Hematopoietic multipotent progenitor cell (in vitro differentiated cells): ENCODE measurements around the gene C16orf96. TPM values are rescaled to one million over a fixed set of nuclear protein-coding genes. Genes with fewer than 3 reads are reported as not detected.

Experiments used
- DNase-seq, 3 donors: peaks; one replicate each; pipeline ENCODE4 v3.0.0-alpha.2; 2011 to 2015; ENCODE audit warnings: low read depth in 2 of 3, low spot score in 2 of 3
- total RNA-seq: library from RNA; depleted of rRNA; stranded (reverse); fragments of >200 nt; gene quantifications from one replicate; pipeline ENCODE4 v1.2.3, GENCODE V29; 2012

The C16orf96 gene
- total RNA-seq, 1 donor, result 0.27 TPM

DNA sequence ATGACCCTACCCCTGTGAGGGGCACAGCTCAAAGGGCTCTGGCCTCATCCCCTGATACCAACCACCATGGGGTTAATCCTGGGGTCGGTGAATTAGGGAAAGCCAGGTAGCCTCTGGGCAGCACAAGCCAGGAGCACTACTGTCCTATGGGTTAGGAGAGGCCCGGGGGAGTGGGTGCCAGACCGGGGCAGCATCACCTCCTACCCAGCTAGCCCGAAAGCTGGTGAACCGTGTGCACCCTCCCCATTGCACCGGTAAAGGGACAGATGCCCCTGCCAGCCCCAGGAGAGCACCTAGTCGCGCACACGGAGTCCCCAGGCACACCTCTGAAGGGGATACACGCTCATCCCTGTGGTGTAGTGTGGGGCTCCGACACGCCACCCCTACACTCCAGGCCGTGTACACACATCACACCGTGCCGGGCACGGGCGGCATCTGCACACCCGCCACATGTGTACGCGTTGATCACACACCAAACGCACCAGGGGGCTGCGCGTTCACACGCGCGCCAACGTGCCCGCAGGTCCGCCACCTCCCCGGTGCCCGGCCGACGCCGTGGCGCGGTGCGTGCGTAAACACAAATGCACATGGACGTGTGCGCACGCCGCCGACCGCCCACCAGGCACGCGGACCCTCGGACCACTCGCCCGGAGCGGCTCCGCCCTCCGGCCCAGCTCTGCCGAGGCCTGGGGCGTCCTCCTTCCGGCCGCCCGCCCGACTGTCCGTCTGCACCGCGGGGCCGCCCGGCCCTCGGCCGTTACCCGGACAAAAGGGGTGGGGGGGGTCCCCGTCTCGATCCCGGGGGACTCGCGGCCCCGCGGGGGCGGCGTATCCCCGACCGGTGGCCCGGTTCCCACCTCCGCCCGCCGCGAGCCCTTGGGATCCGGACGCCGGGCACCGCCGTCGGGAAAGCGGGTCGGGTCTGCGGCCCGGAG is 57.8 kb downstream of the C16orf96 start:
- no peak for DNase-seq

DNA sequence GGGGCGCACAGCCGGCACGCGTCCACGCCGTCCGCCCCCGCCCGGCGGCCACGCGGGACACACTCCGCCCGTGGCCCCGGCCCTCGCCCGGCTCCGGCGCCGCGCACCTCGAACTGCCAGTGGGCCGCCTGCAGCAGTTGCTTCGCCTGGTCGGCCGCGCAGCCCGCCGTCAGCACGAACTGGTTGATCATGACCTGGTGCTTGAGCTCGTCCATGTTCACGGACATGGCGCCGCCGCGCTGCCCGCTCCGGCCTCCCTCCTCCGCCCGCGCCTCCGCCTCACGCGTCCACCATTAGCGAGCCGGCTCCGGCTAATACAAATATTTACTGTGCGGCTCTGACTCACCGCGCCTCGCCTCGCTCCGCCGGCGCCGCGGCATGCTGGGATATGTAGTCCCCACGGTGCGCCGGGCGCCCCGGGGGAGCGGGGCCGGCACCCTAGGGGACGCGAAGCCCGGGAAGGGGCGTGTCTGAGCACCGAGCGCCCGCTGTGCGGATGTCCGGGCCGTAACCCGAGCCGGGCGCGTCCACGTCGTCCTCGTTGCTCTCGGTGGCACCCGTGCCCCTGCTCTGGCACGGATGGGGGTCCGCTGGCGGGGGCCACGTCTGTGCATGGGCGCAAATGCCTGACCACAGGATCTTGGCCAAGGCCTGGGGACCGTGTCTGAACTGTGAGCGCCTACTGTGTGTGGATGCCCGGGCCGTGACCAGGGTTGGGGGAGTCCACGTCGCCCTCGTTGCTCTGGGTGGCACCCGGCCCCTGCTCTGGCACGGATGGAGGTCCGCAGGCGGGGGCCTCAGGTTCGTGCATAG is 58.6 kb downstream of the C16orf96 start, which contains the start of gene UBALD1:
TSS of gene UBALD1 (minus strand) at position 318 of the 813 bp plus-strand sequence. CDS start at position 227, 91 bp downstream.
- DNase-seq, result peak; percentile 60 to 84 (median 72)

DNA sequence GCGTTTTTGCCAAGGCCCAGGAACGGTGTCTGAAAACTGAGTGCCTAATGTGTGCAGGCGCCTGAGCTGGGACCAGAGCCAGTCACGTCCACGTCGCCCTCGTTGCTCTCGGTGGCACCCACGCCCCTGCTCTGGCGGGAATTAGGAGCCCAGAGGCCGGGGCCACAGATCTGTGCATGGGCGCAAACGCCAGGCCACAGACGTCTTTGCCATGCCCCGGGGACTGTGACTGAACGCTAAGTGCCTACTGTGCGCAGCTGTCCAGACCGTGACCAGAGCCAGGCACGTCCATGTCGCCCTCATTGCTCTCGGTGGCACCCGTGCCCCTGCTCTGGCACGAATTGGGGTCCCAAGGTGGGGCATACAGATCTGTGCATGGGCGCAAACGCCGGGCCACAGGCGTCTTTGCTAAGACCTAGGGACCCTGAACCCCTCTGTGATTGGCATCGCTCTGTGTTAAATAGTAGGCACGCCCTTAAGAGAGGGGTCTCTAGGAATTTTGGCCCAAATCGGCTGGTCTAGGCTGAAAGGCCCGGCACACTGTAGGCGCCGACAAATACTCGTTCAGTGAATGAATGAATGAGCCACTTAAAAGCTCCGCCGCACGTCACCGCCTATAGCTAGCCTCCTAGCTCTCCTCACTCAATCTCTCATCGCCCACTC is 59.4 kb downstream of the C16orf96 start:
- no peak for DNase-seq

DNA sequence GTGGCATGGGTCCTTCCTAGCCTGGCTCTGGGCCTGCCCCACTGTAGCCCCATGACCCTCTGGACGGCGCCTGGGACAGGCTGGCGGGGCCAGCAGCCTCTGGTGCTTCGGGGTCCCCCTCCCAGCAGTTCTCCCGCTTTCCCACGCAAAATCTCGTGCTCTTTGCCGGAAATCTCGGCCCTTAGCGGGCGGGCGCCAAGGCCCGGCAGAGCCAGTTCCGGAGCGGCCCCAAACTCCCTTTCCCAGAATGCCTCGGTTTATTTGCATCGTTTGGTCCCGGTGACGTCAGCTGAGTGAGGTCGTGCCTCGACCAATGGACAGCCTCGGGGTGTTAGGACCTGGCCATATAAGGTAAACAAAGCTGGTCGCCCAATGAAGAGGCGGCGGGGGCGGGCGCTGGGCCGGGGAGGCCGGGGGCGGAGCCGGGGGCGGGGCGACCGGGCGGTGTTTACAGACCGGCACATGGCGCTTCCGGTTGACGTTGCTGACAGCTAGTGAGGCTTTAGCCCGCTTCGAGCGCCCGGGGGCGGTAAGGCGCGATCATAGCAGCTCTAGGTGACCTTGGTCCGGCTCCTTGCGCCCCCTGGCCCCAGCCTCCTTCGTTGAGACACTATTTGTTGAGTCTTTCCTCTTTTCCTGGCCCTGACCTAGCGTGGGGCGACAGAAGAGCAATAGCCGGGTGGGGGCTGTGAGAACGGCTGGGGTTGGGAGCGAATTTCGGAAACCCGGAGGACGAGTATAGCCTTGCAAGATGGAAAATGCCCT is 60.1 kb downstream of the C16orf96 start:
- DNase-seq, result peak; percentile 91 to 100 (median 100)

DNA sequence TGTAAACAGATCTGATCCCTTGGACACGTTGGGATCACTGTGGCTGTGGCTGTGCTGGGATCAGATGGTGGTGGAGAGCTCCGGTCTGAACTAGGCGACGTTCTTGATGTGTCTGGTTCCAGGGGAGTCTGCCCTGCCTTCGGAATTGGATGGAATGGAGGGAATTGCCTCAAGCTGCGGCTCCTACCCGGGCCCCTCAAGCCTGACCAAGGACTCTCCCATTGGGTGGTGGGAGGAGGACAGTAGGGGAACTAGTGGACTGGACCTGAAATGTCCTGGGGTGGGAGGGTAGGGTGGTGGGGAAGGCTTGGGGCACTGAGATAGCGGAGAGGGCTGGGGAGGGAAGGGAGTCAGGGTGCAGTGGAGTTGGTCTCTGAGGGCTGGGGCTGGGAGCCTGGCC is 61.7 kb downstream of the C16orf96 start:
- DNase-seq, result no peak

DNA sequence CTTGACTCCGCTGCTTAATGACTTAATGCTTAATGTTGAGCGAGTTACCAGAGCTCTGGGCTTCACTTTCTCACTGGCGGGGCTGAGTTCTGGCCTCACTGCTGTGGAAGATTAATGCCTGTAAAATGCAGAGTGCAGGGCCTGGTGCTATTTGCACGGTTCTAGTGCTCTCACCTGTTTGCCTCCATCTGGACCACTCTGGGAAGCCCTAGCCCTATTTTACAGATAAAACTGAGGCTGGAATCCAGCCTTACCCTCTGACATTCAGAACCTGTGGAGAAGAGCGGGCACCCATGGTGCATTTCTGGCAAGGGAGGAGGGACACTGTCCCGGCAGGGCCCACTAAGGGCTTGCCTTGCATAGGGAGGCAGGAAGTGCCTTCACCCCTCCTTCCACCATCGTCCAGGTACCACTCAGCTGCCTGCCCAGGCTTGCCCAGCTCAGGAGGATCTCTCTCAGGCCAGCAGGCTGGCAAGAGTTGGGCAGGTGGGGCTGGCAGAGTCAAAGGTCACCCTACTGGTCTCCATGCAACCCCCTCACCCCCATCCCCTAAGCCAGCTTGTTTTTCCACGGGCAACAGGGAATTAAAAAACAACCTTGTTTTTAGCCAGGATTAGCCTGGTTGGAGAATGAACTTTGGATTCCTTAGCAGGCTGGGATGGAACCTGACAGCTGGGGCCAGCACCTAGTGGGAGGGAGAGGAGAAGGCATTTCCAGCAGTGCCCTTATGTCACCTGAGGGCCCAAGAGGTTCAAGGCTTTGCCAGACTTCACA is 62.7 kb downstream of the C16orf96 start:
- no peak for DNase-seq

DNA sequence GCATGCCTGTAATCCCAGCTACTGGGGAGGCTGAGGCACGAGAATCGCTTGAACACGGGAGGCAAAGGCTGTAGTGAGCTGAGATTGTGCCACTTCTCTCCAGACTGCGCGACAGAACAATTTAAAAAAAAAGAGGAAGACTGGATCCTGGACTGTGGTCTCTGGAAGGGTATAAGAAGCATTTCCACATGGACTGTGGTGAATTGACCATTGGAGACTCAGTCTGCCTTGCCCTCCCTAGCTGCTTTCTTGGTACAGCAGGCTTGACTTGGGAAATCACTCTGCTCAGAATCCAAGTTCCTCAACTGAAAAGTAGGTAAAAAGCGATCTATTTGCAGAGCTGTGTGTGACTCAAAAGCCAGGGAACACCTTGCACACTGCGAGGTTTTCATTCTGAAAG is 67.5 kb downstream of the C16orf96 start:
- DNase-seq, result no peak

DNA sequence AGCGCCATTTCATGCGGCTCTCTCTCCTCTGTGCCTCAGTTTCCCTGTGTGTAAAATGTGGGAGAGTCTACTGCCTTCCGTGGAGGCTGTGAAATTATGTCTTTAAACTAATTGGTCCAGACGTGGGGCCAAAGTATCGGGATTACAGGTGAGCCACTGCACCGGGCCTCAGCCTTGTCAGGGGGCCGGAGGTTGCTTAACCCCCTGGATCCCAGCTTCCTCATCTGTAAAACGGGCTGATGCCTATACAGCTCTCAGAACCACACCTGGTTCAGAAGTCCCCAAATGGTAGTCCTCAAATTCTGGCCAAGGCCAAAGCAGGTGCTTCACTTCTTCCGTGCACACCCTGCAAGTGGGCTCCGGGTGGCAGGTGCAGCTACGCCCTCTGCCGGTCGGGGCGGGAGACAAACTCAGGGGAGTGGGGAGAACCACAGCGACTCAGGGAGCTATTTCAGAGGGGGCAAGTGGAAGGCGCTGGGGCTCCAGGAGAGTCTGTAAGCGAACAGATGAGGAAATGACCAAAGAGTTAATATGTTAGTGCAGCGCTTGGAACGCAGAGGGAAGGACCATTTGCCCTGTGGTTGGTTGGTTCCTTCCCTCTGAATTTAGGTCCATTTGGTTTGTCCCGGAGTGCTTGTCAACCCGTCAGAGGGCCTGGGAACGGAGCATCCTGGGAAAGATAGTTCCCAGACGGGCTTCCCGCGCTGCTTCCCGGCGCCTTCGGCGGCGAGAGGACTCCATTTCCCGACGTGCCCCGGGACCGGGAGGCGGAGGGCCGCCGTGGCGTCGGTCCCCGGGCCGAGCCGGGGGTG is 68.1 kb downstream of the C16orf96 start, which contains the start of gene MGRN1:
TSS of gene MGRN1 (plus strand) at position 812 of the 812 bp plus-strand sequence. CDS start 135 bp downstream, outside the sequence.
- DNase-seq, result peak; percentile 86 to 98 (median 97)

DNA sequence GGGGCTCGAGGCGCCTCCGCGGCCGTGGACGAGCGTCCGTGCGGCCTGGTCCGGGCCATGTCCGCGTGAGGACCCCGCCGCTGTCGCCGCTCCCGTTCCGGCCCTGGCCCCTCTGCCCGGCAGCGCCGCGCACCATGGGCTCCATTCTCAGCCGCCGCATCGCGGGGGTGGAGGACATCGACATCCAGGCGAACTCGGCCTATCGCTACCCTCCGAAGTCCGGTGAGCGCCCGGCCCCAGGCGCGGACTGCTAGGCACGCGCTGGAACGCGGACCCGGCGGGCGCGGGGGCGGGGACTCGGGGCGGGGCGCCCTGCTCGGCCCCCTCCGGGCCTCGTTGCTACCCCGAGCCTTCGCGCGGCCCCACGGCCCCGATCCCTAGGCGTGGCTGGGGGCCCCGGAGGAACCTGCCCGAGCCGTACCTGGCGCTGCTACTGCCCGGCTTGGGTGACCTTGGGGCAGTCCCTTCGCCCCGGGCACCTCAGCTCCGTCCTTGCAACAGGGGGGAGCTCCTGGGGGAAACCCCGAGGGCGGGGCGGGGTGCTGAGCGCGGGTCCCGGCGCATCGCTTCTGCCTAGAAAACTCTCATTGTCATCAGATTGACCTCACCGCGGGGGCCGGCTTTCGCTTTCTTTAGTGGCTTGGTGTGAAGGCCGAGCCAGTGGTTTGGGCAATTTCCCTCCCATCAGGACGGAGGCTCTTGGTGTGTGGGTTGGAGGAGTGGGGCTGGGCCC is 68.9 kb downstream of the C16orf96 start:
- DNase-seq, result peak in 2 of 3 donors; percentile 73 to 83

DNA sequence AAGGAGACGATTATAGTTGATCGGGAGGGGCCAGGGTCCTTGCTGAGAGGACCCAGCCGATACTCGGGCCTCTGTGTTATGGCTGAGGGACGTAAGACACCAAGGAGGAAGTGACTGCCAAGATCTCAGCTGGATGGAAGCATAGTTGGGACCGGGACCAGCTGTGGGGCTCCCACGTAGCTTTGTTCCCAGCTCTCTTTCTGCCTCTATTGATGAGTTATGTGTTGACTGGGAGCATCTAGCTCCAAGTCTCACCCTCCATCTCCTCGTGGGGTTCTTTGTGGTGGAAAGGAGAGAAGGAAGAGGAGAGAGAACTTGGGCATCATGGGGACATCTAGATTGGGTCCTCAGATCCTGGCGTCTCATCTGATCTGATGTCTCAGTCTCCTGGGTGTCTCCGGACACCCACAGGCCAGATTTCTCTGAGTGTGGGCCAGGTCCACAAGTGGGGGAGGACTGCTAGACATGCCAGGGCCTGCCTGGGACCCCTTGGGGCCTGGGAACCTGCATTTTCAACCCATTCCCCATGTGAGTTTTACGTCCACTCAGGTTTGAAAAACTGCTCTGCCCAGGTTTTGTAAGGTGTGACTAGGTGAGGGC is 69.5 kb downstream of the C16orf96 start:
- DNase-seq, result no peak

DNA sequence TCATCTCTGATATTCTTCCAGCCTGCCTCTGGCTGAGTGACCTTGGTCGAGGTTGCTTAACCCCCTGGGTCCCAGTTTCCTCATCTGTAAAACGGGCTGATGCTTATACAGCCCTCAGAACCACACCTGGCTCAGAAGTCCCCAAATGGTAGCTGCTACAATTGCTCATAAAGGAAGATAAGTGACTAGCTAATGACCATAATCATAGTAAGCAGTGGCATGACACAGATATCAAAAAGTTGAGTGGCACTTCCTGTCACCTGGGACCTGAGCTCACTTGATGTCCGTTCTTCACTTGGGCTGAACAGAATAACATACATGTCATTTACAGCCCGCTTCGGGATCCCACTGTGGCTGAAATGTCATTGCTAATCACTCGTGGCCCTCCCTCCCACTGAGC is 70.3 kb downstream of the C16orf96 start:
- no peak for DNase-seq

DNA sequence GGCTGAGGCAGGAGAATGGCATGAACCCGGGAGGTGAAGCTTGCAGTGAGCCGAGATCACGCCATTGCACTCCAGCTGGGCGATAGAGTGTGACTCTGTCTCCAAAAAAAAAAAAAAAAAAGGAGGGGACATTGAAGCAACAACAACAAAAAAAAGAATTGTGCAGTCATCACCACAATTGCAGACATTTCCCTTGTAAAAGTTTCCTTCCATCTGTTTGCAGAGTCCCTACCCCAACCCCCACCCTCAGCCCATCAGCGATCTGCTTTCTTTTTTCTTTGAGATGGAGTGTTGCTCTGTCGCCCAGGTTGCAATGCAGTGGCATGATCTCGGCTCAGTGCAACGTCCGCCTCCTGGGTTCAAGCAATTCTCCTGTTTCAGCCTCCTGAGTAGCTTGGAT is 72.1 kb downstream of the C16orf96 start:
- DNase-seq, result peak in 1 of 3 donors; percentile 50

DNA sequence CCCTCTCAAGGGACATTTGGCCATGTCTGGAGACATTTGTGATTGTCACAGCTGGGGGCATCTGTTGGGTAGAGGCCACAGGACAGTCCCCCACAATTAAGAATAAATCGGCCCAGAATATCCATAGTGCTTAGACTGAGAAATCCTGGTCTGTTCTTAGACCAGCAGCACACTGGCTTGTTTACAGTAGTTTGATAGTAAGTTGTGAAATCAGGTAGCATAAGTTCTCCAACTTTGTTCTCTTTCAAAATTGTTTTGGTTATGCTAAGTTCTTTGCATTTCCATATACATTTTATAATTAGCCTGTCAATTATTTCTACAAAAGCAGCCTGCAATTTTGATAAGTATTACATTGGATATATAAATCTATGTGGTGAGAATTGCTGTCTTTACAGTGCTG is 75.3 kb downstream of the C16orf96 start:
- no peak for DNase-seq

DNA sequence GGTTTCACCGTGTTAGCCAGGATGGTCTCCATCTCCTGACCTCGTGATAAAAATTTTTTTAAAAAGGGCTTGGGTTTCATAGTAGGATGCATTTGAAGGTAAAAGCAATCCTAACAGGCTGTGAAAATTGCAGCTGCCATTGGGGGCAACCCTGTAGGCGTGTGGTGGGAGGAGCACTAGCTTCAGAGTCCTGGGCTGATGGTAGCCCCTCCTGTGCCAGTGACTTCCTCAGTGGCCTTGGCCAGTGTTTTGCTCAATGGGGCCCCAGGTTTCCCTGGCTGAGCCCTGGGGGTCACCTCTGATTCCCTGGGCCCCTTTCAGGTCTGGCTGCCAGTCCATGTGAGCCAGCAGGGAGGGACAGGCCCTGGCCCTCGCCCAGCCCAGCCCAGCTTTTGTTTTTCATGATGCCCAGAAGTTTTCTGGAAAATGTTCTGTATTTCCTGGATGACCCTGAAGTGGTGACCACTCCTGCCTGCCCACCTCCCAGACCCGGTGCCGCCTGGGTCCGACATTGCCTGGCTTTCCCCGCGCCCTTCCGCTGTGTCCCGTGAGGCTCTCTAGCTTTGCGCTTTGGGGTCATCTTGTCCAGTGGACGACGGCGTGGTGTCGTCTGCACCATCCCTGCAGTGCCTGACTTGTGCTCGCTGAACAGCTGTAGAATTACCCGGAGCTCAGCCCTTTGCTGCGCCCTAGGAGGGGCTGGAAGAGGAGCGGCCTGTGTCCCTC is 77.9 kb downstream of the C16orf96 start:
- DNase-seq, result no peak

DNA sequence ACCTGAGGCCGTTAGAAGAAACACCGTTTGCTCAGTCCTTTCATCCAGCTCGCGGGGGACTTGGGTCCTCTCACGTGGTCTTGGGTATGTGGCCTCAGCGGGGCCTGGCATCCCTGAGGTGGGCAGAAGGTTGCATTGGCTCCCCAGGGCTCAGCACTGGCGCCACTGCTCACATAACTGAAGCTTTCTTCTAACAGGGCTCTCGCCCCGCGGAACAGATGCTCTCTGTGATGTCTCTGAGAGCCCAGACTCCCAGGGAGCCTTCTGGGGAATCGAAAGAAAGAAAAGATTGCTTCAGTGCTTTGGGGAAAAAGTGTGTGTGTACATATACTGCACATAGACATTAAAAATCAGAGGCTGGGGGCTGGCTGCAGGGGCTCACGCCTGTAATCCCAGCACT is 78.6 kb downstream of the C16orf96 start:
- no peak for DNase-seq

DNA sequence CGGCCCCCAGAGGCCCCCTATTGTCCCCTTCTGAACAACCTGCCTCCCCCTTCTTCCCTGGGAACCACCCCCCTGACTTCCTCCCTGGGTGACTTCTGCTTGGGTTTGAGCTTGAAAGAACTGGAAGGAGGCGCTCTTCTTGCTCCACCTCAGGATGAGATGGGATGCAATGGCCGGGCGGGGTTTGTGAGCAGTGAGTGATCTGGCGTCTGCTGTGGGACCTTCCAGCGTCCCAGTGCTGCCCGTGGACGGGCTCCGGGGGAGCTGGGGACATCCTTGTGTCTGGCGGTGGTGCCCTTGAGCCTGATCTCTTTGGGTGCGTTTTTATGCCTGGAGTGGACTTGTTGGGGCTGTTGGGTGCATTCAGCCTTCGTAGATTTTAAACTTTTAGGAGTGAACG is 80.1 kb downstream of the C16orf96 start:
- DNase-seq, result no peak
